Tibial nerve (tissue), 4 donors: Measurements from ENCODE around the gene VN1R2.

Experiments used
- CTCF ChIP-seq, 5 experiments: fragments of 200-600 bp in 3 of 5; fragments of 450-650 bp in 2 of 5; sonication (generic) in 3 of 5; IDR thresholded peaks; one replicate each; pipeline ENCODE4 v1.5.1; 2016 to 2019; ENCODE audit warnings: antibody characterized with exemption in 5 of 5, mild to moderate bottlenecking in 3 of 5, moderate library complexity in 2 of 5
- EP300 ChIP-seq, 2 donors: sonication (generic); formaldehyde crosslinking; IDR thresholded peaks; one replicate each; pipeline ENCODE4 v1.6.1; 2017; ENCODE audit warnings: antibody characterized with exemption in 2 of 2, mild to moderate bottlenecking in 1 of 2
- POLR2A ChIP-seq, 2 donors: fragments of 450-650 bp; IDR thresholded peaks; one replicate each; pipeline ENCODE4 v1.6.1; 2017; ENCODE audit warnings: antibody characterized with exemption in 2 of 2, mild to moderate bottlenecking in 2 of 2, moderate library complexity in 2 of 2

- TF ChIP-seq CTCF (IDR thresholded peaks at IDR 0.05) (no peak), EP300 (IDR thresholded peaks at IDR 0.05) (no peak), POLR2A (IDR thresholded peaks at IDR 0.05) (no peak)
These were observed 14.0 kb downstream of the VN1R2 start for GRCh38 chr19:53272044-53272443.
